Measurements from ENCODE around the gene PCOLCE2.
"Not testable (repeated sequence)": the region's sequence is repeated elsewhere in the genome, so short reads cannot be mapped to it uniquely, and the experiment has no call there.

Gene PCOLCE2

GRCh38 chr3:142898346-142899213 lies 9.7 kb upstream of the PCOLCE2 start:
- no peak for DNase-seq

GRCh38 chr3:142897807-142898206 lies 8.9 kb upstream of the PCOLCE2 start:
- no peak for DNase-seq

DNA sequence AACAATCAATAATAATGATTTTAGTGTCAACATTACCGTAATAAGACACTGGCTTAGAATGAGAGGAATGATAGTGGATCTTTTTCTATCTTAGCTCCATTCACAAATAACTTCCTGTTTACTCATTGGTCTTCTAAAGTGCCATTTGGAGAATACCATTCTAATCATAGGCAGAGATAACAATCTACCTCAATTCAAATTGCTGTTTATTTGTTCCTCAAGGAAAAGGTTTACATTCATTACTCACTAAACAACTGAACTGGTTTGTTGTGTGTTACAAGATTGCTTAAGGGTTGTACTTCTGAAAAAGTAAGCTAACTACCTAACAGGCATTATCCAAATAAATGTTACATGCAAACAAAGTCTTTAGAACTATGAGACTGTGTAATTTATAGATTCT lies 8.1 kb upstream of the PCOLCE2 start:
- DNase-seq, result no peak

GRCh38 chr3:142896201-142896755 lies 7.4 kb upstream of the PCOLCE2 start:
- no peak for DNase-seq

DNA sequence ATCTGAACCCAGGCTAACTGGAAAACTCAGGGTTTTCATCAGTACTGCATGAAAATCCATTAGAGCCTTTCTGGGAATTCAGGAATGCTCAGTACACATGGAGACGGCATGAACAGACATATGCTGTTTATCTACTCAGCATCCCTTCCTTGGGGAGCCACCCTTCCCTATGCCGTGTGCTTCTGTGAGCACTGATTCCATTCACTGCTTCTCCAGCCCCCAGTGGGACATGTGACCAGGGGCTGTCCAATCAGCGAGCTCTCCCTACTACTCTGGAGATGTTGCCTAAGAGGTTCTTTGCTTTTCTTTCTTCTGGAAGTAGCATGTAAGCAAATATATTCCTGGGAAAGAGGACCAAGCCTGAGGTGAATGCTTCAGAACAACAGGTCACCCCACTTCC lies 5.6 kb upstream of the PCOLCE2 start:
- no peak for DNase-seq

DNA sequence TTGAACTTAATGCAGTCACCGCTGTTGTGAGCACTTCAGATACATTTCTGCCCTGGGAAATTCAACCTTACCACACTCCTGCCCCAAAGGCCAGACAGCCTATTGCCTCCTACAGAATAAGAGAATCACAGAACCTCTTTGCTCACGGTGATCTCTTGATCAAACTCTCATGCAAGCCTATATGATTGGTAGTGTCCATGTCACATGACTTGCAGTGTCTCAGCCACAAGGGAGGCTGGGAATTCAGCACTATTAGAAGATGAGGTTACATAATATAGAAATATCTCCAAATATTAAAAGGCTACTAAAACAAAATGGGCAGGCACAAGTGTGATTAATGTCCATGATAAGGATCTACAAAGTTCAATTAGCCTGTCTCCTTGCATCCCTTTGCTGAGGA lies 3.8 kb upstream of the PCOLCE2 start:
- DNase-seq, result no peak

- no peak for DNase-seq
These were observed 1.7 kb upstream of the PCOLCE2 start for GRCh38 chr3:142890592-142890991.

DNA sequence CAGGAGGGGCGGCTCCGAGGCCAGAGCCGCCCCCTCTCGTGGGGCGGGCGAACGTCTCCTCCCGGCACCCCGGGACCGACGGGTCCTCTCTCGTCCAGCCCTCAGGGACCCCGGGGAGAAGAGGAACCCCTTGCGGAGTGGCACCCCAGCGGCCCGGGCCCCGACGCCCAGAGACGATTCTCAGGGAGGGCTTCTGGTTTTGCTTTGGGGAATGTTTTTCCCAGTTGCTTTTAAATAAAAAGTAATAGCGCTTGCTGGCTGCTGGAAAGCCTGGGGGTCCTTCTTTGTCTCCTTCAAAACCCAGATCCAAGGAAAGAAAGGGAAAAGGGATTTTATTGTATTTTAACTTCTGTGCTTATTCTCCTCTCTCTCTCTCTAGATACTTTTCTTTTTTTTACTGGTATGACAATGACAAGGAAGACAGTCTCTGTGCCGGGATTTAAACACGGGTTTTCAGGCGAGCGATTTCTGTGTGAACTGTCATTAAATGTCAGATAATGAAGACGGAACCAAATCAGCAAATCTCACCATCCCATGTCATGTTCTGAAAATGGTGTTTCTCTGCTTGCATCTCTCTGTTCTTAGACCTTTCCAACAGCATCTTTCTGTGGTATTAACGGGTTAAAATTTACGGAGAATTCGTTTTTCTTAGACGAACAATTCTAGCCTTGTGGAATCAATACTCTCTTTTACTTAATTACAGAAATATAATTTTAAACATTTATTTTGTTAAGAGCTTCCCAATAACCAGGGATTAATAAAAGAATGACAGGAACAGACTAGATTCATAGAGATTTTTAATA lies 530 bp upstream of the PCOLCE2 start:
- DNase-seq, result no peak

DNA sequence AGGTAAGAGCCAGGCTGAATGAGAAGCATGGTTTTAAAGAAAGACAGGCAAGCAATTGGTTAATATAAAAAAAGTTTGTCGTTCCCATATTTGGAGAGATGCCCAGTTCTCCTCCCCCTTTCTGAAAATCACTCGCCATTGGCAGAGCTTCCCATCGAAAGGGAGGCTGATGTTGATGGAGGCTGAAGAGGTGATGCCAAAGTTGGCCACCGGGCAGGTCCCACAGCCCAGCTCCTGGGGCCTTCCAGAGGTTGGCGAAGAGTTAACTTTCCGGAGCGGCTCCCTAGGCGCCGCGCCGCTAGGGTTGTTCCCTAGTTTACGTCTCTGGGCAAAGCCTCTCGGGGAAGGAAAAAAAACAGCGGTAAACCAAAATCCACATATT lies 793 bp downstream of the PCOLCE2 start:
- DNase-seq, result no peak

- no peak for DNase-seq
These were observed 1.9 kb downstream of the PCOLCE2 start for GRCh38 chr3:142886940-142887339.

DNA sequence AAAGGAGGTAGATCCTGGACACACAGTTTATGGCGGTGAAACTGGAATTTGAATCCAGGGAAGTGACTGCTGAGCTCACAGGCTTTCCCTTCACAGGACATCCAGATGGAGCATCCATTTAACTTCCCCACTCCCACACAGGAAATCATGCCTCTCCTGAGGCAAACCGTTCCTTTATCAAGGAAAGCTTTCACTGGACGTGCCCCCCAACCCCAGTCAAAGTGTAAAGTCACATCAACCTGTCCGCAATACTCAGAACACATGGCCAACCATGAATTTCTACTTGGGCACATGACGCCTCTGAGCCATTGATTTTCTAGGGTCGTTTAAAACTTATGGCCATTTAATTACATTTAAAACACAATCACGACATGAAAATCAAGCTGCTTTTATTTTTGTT lies 2.9 kb downstream of the PCOLCE2 start:
- DNase-seq, result no peak

- no peak for DNase-seq
These were observed 4.4 kb downstream of the PCOLCE2 start for GRCh38 chr3:142884531-142884930.

DNA sequence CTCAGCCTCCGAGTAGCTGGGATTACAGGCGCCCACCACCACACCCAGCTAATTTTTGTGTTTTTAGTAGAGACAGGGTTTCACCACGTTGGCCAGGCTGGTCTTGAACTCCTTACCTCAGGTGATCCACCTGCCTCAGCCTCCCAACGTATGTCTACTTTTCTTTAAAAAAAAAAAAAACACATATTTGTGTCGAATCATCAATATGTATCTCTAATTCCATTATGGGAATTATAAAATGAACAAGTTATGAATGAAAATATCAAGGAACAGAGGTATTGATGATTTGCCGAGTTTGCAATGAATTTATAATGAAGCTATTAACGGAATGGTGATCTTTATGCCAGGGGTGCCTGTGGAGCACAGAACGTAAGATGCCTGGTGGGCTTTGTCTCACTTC lies 5.3 kb downstream of the PCOLCE2 start:
- not testable (repeated sequence) for DNase-seq

GRCh38 chr3:142881445-142882224 lies 7.2 kb downstream of the PCOLCE2 start:
- DNase-seq, result no peak

DNA sequence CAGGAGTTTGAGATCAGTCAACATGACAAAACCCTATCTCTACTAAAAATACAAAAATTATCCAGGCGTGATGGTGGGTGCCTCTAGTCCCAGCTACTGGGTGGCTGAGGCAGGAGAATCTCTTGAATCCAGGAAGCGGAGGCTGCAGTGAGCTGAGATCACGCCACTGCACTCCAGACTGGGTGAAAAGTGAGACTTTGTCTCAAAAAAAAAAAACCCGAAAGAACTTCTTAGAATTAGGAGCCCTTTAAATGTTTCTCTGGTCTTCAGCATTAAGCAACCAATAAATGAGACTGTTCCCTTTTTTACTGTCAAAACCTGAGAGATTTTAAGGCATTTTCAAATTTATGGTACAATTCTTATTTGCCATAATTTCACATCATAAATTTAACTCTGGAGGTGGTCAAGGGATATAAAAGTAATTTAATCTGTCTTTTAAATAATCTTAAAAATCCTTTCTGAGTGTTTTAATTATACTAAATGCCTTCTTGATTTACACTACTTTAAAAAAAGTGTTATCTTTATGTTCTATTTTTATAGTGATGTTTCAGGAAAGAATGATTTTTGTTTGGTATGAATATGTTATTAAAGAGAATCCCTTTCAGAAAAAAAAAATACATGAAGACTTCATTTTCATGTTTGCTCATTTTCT lies 10.1 kb downstream of the PCOLCE2 start:
- DNase-seq, result no peak

GRCh38 chr3:142876417-142876816 lies 12.5 kb downstream of the PCOLCE2 start:
- DNase-seq, result no peak

GRCh38 chr3:142875583-142876207 lies 13.2 kb downstream of the PCOLCE2 start:
- no peak for DNase-seq

GRCh38 chr3:142875099-142875498 lies 13.8 kb downstream of the PCOLCE2 start:
- no peak for DNase-seq

DNA sequence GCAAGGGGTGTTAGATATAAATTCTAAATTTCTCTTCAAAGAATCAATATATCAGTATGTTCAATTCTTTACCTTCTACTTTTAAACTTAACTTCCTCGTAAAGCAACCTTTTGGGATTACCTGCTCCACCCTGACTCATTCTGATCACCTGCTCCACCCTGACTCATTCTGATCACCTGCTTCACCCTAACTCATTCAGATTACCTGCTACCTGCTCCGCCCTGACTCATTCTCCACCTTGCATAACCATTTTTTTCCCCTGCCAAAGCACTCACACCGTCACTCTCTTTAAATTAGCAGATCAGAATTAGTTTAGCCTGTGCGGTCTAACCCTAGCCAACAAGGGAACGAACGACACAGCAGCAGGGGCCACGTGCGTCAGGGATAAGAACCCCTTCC lies 20.5 kb downstream of the PCOLCE2 start:
- not testable (repeated sequence) for DNase-seq

DNA sequence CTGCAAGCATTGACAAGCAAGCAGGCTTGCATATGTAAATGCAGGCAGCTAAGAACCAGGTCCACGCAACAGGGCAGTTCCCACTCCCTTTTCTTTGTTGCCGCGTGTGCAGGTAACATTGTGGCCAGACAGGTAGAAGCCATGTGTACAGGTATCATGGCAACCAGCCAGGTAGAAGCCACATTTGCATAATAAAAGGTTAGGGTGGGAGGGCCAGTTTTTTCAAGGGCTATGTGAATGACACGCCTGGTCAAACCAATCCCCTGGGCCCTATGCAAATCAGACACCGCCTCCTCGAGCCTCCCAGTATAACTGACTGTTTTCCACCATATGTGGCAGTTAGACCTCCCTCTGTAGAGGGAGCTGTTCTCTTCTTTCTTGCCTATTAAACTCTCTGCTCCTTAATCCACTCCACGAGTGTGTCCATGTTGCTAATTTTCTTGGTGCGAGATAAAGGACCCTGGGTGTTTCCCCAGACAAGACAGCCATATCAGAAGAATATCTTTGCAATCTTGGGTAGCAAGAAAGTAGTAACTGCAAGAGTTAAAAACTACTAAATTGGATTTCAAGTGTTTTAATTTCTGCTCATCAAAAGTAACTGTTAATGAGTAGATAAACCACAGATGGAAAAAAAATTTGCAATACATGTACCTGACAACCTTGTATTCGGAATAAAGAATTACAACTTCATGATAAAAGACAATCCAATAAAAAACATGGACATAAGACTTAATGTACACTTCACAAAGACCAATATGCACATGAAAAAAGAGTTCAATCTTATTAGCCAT lies 21.8 kb downstream of the PCOLCE2 start:
- DNase-seq, result no peak
